ENCODE data around the gene MAP1LC3B. TPM values are rescaled to one million over a fixed set of nuclear protein-coding genes. Genes with fewer than 3 reads are reported as not detected.
A peak's percentile ranks its signal among the peaks of the same experiment; 100 is the strongest.

The MAP1LC3B gene
- 10 to 100 TPM; 18.5 to 22.8 TPM for total RNA-seq

GRCh38 chr16:87391950-87392820, at the start of gene MAP1LC3B:
Gene MAP1LC3B (plus strand): TSS chr16:87392336. CDS start chr16:87392428, 92 bp downstream.
- intact Hi-C loops (cut with DNase I), result no loop called here
- Histone ChIP-seq H3K27me3 (no peaks in the 10 kb centered on the region), H3K27ac (peak within 1 kb of the TSS; percentile 95 to 99 (median 97)), H3K4me3 (peak within 1 kb of the TSS; percentile 28 to 41), H3K4me1 (peaks cover 63% of the 10 kb centered on the region), H3K9me3 (no peaks in the 10 kb centered on the region), H3K36me3 (replicated peaks in 1 of 2; ENCODE audit: insufficient read depth in 1 of 2, low read depth in 2 of 2) (no peaks in the 10 kb centered on the region)
- ATAC-seq (peak; percentile 82), DNase-seq (peak; percentile 97 to 98 (median 98))
- 0 to 1% methylated on average over 4 to 72 of the region's 113 CpGs for WGBS, 2 donors
- TF ChIP-seq POLR2A (IDR thresholded peaks at IDR 0.05), result peak; percentile 97 to 99 (median 99)
- TF ChIP-seq, protein P1, sequence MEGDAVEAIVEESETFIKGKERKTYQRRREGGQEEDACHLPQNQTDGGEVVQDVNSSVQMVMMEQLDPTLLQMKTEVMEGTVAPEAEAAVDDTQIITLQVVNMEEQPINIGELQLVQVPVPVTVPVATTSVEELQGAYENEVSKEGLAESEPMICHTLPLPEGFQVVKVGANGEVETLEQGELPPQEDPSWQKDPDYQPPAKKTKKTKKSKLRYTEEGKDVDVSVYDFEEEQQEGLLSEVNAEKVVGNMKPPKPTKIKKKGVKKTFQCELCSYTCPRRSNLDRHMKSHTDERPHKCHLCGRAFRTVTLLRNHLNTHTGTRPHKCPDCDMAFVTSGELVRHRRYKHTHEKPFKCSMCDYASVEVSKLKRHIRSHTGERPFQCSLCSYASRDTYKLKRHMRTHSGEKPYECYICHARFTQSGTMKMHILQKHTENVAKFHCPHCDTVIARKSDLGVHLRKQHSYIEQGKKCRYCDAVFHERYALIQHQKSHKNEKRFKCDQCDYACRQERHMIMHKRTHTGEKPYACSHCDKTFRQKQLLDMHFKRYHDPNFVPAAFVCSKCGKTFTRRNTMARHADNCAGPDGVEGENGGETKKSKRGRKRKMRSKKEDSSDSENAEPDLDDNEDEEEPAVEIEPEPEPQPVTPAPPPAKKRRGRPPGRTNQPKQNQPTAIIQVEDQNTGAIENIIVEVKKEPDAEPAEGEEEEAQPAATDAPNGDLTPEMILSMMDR (IDR thresholded peaks at IDR 0.05), result peak in 1 of 7 experiments; percentile 6

DNA sequence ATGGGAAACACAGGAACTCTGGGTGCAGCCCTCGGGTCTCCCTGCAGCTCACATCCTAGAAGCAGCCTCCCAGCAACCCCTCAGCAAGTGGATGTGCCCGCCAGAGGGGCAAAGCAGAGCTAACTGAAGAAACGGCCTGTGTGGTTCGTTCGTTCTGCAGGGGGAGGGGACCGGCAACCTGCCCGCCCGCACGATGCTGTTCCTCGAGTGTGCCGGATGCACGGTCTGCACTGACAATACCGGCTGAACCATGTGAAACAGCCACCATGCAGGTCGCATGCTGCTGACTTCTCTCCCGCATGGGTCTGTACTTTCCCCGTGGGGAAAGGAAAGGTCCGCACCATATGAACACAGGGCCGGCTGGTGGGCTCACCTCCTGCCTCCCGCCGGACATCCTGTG, 49.6 kb upstream of the MAP1LC3B start:
- Histone ChIP-seq H3K36me3 (replicated peaks in 1 of 2; ENCODE audit: insufficient read depth in 1 of 2, low read depth in 2 of 2) (peaks cover 11 to 17% of the 10 kb centered on the region in 2 donors), H3K4me3 (no peak overlapping the region), H3K4me1 (no peaks in the 10 kb centered on the region), H3K9me3 (no peaks in the 10 kb centered on the region), H3K27me3 (no peaks in the 10 kb centered on the region), H3K27ac (no peak overlapping the region)
- no peak for ATAC-seq
- TF ChIP-seq, protein P1 (IDR thresholded peaks at IDR 0.05), result no peak
- TF ChIP-seq POLR2A (IDR thresholded peaks at IDR 0.05), result no peak
- no peak for DNase-seq
- WGBS, 2 donors, result 91% methylated on average over 11 to 20 of the region's 20 CpGs
- intact Hi-C loops (cut with DNase I), result no loop called here

DNA sequence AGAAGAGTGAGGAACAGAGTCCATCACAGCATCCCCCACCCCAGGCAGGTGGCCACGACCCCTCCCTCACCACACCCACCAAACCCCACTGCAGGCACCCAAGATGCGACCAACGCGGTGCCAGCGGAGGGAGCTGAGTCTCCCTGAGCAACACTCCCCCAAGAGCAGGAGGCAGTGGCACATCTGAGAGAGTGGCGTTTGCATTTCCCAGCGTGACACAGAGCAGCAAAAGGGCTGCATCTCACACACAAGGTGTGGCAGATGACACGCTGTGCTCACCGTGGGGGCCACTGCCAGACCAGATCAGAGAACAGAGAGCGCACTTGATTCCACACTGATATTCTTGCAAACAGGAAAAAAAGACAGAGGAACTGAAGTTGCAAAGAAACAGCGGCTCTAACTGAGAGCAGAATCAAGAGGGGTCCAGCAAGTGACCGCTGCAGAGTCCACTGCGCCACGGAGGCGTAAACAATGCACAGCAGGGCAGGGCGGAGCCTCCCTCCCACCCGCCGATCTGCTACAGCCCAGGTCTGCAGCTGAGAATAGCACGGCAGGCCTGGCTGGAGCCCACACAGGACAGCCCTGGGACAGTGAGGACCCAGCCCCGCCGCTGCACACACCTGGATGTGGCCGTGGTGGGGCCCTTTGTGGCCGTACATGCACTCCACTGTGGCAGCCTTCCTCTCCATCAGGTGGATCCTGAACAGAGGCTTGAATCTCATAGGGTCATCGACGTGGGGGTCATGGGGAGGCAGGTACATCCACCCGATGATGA, 49.0 kb upstream of the MAP1LC3B start:
- no peaks in the 10 kb centered on the region for H3K27me3 ChIP-seq
- H3K9me3 ChIP-seq, result no peaks in the 10 kb centered on the region
- no peaks in the 10 kb centered on the region for H3K4me1 ChIP-seq
- H3K27ac ChIP-seq, result no peak overlapping the region
- H3K36me3 ChIP-seq (replicated peaks in 1 of 2; ENCODE audit: insufficient read depth in 1 of 2, low read depth in 2 of 2), result peaks cover 11 to 17% of the 10 kb centered on the region in 2 donors
- intact Hi-C loops (cut with DNase I), result no loop called here
- no peak for DNase-seq
- no peak for ATAC-seq
- no peak overlapping the region for H3K4me3 ChIP-seq
- no peak for TF ChIP-seq POLR2A (IDR thresholded peaks at IDR 0.05)
- TF ChIP-seq, protein P1 (IDR thresholded peaks at IDR 0.05), result no peak
- WGBS, 2 donors, result 83 to 86% methylated on average over 14 to 26 of the region's 26 CpGs

DNA sequence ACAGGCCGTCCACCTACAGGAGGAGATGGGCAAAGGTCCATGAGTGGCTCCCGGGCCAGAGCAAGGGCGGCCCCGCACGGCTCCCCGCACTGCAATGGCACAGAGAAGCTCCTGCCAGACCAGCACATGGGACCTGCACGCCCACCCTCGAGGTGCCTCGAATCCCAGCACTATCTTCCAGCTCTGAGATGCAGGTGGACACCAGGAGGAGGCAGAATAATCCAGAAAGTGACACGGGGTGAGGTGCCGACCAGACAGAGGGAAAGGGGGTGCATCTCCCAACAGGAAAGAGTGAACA, 48.4 kb upstream of the MAP1LC3B start:
- TF ChIP-seq, protein P1 (IDR thresholded peaks at IDR 0.05), result no peak
- TF ChIP-seq POLR2A (IDR thresholded peaks at IDR 0.05), result no peak

More for the DNA sequence above, 48.4 kb upstream of the MAP1LC3B start:
- ATAC-seq (no peak), DNase-seq (no peak)
- intact Hi-C loops (cut with DNase I), result no loop called here
- Histone ChIP-seq H3K36me3 (replicated peaks in 1 of 2; ENCODE audit: insufficient read depth in 1 of 2, low read depth in 2 of 2) (peaks cover 11 to 17% of the 10 kb centered on the region in 2 donors), H3K4me3 (no peak overlapping the region), H3K9me3 (no peaks in the 10 kb centered on the region), H3K27me3 (no peaks in the 10 kb centered on the region), H3K4me1 (no peaks in the 10 kb centered on the region), H3K27ac (no peak overlapping the region)
- 67 to 90% methylated on average over 2 to 10 of the region's 11 CpGs for WGBS, 2 donors
